IPS-18a (cell line): ENCODE measurements around the gene ZNF665.
"Not testable (repeated sequence)": the region's sequence is repeated elsewhere in the genome, so short reads cannot be mapped to it uniquely, and the experiment has no call there.

Experiments
- H3K27ac ChIP-seq: one replicate; pipeline ENCODE4 v1.5.1; 2013; ENCODE audit warnings: low read length
- H3K27me3 ChIP-seq: one replicate; pipeline ENCODE4 v1.6.1; 2013; ENCODE audit warnings: mild to moderate bottlenecking, low read length; ENCODE audit not compliant: control insufficient read depth, insufficient read depth
- H3K36me3 ChIP-seq: one replicate; pipeline ENCODE4 v1.6.1; 2013; ENCODE audit warnings: low read depth, low read length; ENCODE audit not compliant: control insufficient read depth
- H3K4me1 ChIP-seq: one replicate; pipeline ENCODE4 v1.6.1; 2013; ENCODE audit warnings: low read depth, low read length; ENCODE audit not compliant: control insufficient read depth
- H3K4me3 ChIP-seq: one replicate; pipeline ENCODE4 v1.5.1; 2013; ENCODE audit warnings: low read length
- H3K9ac ChIP-seq: one replicate; pipeline ENCODE4 v1.6.1; 2013; ENCODE audit warnings: mild to moderate bottlenecking, low read length, moderate library complexity
- H3K9me3 ChIP-seq: one replicate; pipeline ENCODE4 v1.6.1; 2013; ENCODE audit warnings: low read depth, low read length; ENCODE audit not compliant: control insufficient read depth

The ZNF665 gene

GRCh38 chr19:53147645-53148044 is 45.5 kb downstream of the ZNF665 start:
- peaks cover 18% of the 10 kb centered on the region for H3K36me3 ChIP-seq
- H3K4me3 ChIP-seq = no peak overlapping the region
- no peak overlapping the region for H3K9ac ChIP-seq
- H3K4me1 ChIP-seq = no peaks in the 10 kb centered on the region
- peaks cover 18% of the 10 kb centered on the region for H3K9me3 ChIP-seq
- no peaks in the 10 kb centered on the region for H3K27me3 ChIP-seq
- H3K27ac ChIP-seq = no peak overlapping the region

GRCh38 chr19:53140351-53140750 is 52.8 kb downstream of the ZNF665 start:
- Histone ChIP-seq H3K9ac (no peak overlapping the region), H3K9me3 (peaks cover 47% of the 10 kb centered on the region), H3K27me3 (no peaks in the 10 kb centered on the region), H3K4me3 (no peak overlapping the region), H3K4me1 (no peaks in the 10 kb centered on the region), H3K36me3 (peaks cover 18% of the 10 kb centered on the region), H3K27ac (no peak overlapping the region)

GRCh38 chr19:53136432-53136831 is 56.7 kb downstream of the ZNF665 start:
- Histone ChIP-seq H3K4me1 (peaks cover 3% of the 10 kb centered on the region), H3K27ac (no peak overlapping the region), H3K9ac (no peak overlapping the region), H3K4me3 (no peak overlapping the region), H3K27me3 (peaks cover 12% of the 10 kb centered on the region), H3K9me3 (peaks cover 34% of the 10 kb centered on the region), H3K36me3 (peaks cover 8% of the 10 kb centered on the region)

- Histone ChIP-seq H3K4me1 (peaks cover 3% of the 10 kb centered on the region), H3K4me3 (peak within 1 kb of the TSS; percentile 90), H3K27ac (no peak within 1 kb of the TSS), H3K9me3 (no peaks in the 10 kb centered on the region), H3K9ac (peak within 1 kb of the TSS; percentile 53), H3K36me3 (no peaks in the 10 kb centered on the region), H3K27me3 (peaks cover 16% of the 10 kb centered on the region)
Observed at GRCh38 chr19:53132141-53132991, 60.8 kb downstream of the ZNF665 start, which contains the start of gene ZNF415. Gene ZNF415, minus strand, starts transcription at chr19:53132910. Its CDS starts 10,234 bp downstream, at chr19:53122676.

- H3K9ac ChIP-seq = no peak overlapping the region
- no peaks in the 10 kb centered on the region for H3K36me3 ChIP-seq
- H3K4me3 ChIP-seq = peak overlapping the region; percentile 90
Observed at GRCh38 chr19:53131727-53132126, 61.4 kb downstream of the ZNF665 start.

DNA sequence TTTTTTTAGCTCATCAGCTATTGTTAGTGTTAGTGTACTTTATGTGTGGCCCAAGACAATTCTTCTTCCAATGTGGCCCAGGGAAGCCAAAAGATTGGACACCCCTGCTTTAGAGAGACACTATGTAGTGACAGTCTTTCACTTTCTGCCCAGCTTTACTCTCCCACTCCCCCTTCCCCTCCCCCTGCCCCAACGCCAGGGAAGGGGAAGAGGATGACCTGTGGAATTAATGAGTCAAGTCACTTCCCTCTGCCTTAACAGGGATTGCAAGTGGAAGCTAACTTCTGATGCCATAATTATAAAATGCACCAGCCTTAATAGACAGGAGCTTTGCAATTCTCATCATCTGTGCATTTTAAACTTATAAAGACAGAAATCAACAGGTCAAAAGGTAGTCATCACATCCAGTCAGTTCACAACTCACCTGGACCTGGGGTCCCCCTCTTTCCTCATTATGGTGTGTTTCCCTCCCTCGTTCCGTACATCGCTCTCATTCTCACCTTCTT is 62.0 kb downstream of the ZNF665 start:
- Histone ChIP-seq H3K36me3 (no peaks in the 10 kb centered on the region), H3K27me3 (peaks cover 16% of the 10 kb centered on the region), H3K4me3 (no peak overlapping the region), H3K9me3 (no peaks in the 10 kb centered on the region), H3K27ac (no peak overlapping the region), H3K4me1 (peaks cover 3% of the 10 kb centered on the region), H3K9ac (no peak overlapping the region)

More at GRCh38 chr19:53131727-53132126, 61.4 kb downstream of the ZNF665 start:
- Histone ChIP-seq H3K4me1 (peaks cover 3% of the 10 kb centered on the region), H3K27ac (no peak overlapping the region), H3K9me3 (no peaks in the 10 kb centered on the region), H3K27me3 (peaks cover 16% of the 10 kb centered on the region)

DNA sequence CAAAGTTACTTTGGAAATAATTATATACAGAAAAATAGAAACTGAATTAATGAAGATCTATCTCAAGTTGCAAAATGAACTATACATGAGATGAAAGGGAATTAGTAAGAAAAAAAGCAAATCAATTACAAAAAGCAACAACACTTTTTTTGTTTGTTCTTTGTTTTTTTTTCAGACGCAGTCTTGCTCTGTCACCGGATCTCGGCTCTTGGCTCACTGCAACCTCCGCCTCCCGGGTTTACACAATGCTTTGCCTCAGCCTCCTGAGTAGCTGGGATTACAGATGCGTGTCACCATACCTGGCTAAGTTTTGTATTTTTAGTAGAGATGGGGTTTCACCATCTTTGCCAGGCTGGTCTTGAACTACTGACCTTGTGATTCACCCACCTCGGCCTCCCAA is 62.7 kb downstream of the ZNF665 start:
- Histone ChIP-seq H3K27ac (no peak overlapping the region), H3K4me3 (no peak overlapping the region), H3K27me3 (peaks cover 16% of the 10 kb centered on the region), H3K36me3 (no peaks in the 10 kb centered on the region), H3K4me1 (peaks cover 3% of the 10 kb centered on the region), H3K9me3 (no peaks in the 10 kb centered on the region), H3K9ac (no peak overlapping the region)

- not testable (repeated sequence) for H3K9ac ChIP-seq, H3K4me1 ChIP-seq, H3K9me3 ChIP-seq, H3K27ac ChIP-seq, H3K27me3 ChIP-seq, H3K36me3 ChIP-seq, H3K4me3 ChIP-seq
Observed at GRCh38 chr19:53126733-53127526, 66.2 kb downstream of the ZNF665 start.

DNA sequence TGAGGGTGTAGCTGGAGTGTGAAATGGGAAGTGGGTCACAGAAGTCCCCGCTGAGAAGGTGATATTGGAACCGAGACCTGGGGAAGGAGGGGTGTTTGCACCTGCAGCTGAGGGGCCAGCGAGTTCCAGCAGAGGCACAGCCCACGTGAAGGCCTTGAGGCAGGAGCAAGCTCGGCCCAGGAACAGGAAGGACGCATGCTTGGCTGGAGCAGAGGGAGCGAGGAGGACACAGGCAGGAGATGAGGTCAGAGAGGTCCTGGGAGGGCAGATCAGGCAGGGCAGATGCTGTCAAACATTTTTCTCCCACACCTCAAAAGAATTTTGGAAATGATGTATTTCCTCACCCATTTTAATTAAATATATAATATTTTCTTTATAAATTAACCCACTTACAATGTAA is 69.8 kb downstream of the ZNF665 start:
- no peaks in the 10 kb centered on the region for H3K27me3 ChIP-seq
- H3K9me3 ChIP-seq = no peaks in the 10 kb centered on the region
- no peaks in the 10 kb centered on the region for H3K36me3 ChIP-seq
- no peak overlapping the region for H3K9ac ChIP-seq
- H3K4me1 ChIP-seq = no peaks in the 10 kb centered on the region
- no peak overlapping the region for H3K4me3 ChIP-seq
- H3K27ac ChIP-seq = no peak overlapping the region
